ENCODE data around the gene SLC32A1.

SLC32A1 gene

DNA sequence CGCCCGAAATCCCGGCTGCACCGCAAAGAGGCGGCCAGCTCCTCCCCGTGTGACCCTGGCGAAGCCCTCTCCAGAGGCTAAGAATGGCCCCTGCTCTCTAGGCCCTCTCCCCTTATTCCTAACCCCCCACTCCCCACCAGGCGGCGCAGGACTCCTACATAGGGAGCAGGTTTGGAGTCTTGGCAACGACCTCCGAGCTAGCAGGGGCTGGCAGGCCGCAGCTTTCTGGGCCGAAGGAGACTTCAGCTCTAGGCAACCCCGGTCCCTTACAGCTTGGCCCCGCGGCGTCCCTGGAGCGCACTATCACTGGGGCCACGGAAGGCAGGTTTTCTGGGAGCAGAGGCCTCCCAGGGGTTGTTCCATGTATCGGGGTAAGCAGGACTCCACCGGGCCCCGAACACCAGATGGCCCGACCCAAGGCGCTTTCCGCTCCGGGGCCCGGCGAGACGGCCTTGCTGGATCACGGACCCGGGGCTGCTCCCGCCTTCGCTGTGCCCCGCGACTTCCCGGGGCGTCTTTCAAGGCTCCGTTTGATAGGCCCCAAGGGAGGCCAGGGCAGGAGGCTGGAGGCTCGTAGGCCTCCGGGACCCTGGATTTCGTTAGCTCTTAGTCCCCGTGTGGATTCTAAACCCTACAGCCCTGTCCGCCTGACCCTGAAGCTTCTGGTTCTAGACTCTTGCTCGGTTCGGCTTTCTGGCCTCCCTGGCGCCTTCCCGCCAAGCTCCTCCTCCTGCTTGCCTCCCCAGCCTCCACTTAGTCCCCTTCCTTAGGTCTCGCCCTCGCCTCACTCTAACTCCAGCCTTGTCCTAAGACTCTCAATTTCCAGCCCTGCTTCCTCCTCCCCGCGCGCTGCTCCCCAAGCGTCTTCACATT is 1.9 kb downstream of the SLC32A1 start:
- no peak for DNase-seq (ENCODE audit: low read depth)

DNA sequence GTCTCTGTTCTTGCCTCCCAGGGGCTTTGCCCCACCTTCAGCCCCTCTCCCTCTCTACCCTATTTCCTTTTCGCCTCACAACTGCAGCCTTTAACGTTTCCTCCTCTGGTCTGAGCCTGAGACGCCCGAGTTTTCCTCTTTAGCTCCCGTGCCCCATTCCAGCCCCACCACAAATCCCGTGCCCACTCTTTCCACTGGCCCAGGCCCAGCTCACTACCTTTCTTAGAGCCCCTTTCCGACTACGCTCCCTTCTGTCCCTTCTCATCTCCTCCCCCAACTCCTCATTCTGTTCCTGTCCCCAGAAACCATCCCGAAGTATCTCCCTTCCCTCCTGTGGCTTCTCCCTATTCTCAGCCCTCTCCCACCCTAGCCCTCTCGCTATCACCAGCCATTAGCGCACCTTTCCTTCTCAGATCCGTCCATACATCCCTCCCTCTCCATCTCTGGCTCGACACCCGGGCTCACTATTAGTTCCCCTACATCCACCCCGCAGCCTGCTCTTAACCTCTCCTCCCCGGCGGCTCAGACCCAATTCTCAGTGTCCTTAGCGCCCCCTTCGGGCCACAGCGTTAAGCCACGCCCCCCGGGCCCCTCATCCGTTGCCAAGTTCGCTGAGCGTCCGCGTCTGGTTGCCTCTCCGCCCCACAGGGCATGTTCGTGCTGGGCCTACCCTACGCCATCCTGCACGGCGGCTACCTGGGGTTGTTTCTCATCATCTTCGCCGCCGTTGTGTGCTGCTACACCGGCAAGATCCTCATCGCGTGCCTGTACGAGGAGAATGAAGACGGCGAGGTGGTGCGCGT is 2.7 kb downstream of the SLC32A1 start:
- no peak for DNase-seq (ENCODE audit: low read depth)

DNA sequence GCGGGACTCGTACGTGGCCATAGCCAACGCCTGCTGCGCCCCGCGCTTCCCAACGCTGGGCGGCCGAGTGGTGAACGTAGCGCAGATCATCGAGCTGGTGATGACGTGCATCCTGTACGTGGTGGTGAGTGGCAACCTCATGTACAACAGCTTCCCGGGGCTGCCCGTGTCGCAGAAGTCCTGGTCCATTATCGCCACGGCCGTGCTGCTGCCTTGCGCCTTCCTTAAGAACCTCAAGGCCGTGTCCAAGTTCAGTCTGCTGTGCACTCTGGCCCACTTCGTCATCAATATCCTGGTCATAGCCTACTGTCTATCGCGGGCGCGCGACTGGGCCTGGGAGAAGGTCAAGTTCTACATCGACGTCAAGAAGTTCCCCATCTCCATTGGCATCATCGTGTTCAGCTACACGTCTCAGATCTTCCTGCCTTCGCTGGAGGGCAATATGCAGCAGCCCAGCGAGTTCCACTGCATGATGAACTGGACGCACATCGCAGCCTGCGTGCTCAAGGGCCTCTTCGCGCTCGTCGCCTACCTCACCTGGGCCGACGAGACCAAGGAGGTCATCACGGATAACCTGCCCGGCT is 3.4 kb downstream of the SLC32A1 start:
- DNase-seq (ENCODE audit: low read depth), result no peak

DNA sequence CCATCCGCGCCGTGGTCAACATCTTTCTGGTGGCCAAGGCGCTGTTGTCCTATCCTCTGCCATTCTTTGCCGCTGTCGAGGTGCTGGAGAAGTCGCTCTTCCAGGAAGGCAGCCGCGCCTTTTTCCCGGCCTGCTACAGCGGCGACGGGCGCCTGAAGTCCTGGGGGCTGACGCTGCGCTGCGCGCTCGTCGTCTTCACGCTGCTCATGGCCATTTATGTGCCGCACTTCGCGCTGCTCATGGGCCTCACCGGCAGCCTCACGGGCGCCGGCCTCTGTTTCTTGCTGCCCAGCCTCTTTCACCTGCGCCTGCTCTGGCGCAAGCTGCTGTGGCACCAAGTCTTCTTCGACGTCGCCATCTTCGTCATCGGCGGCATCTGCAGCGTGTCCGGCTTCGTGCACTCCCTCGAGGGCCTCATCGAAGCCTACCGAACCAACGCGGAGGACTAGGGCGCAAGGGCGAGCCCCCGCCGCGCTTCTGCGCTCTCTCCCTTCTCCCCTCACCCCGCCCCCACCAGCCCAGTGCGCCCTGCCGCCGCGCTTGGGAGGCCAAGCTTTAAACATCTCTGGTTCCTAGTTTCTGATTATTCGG is 4.0 kb downstream of the SLC32A1 start:
- DNase-seq (ENCODE audit: low read depth), result no peak

DNA sequence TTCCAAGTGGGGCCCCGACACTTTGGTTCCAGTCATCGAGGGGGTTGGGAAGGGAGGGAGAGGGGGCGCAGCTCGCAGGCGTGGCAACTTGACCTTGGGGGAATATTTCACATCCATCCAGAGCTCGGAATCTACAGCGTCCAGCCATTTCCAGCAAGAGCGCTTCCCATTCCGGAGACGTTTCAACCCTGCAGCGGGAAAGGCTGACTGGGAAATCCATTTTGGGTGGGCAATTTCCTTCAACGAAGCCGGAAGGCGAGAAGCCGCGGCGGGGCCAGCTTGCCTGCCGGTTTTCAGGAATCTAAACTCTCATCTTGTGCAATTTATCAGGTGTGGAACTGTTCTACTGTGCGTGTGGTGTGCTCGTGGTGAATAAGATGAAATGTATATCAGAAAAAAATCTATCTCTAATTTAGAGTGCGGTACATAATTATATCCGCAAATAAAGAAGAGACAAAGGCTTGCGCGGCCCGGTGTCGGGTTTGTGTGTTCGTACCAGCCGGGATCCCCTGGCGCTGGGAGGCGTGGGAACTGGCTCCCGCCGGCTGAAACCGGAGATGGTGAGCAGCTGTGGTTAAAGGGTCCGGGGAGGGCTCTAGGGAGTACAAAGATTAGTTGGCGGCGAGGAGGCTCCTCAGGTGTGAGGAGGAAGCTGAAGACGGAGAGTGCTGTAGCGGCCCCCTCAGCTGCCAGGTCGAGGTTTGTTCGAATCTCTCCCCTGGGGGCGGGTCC is 4.8 kb downstream of the SLC32A1 start:
- no peak for DNase-seq (ENCODE audit: low read depth)

DNA sequence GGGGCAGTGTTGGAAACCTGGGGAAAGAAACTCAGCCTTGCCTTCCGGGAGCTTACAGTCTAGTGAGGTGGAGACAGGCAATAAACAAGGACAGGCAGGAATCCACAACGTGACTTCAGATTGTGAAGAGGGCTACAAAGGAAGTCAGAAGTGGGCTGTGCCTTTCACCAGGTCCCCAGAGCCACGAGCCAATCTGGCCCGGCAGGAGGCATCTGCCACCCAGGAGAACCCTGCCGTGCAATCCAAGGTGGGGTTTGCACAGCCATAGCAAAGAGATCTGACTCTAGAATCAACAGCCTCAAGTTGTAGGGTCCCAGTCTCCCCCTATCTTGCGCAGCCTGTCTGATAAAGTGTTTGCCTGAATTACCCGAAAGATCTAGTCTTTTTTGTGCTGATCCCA is 5.5 kb downstream of the SLC32A1 start:
- no peak for DNase-seq (ENCODE audit: low read depth)

DNA sequence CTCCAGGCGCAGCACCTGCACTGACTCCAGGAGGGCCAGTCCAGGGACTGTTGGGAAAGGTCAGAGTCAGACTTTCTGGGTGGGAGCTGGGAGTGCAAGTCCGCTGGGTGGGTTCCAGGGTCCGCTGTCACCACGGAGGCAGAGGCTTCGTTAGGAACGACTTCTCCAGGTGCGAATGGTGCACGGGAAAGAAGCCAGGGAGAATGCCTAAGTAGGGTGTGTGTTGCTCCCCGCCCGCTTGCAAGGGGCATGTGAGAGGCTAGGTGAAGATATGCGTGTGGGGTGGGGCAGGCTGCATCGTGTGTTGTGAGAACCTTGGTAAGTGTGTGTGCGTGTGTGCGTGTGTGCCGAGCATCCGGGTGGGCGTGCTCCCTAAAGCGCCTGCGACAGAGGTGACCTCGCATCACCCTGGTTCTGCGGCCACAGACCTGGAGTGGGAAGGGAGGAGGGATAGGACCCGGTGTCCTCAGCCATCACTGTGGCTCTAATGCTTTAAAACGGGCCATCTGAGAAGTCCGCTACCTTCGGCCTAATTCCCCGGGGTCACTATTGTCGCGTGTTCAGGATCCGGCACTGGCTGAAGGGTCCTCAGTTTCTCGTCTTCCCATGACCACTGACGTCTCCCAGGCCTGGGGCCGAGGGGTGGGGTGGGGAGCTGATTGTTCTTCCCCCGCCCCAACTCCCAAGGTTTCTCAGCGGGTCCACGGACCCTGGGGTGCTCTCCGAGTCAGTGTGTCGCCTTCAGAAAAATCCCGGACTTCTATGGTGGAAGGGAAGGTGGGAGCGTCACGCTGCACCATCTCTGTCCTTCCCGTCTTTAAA is 6.1 kb downstream of the SLC32A1 start:
- DNase-seq (ENCODE audit: low read depth), result no peak

DNA sequence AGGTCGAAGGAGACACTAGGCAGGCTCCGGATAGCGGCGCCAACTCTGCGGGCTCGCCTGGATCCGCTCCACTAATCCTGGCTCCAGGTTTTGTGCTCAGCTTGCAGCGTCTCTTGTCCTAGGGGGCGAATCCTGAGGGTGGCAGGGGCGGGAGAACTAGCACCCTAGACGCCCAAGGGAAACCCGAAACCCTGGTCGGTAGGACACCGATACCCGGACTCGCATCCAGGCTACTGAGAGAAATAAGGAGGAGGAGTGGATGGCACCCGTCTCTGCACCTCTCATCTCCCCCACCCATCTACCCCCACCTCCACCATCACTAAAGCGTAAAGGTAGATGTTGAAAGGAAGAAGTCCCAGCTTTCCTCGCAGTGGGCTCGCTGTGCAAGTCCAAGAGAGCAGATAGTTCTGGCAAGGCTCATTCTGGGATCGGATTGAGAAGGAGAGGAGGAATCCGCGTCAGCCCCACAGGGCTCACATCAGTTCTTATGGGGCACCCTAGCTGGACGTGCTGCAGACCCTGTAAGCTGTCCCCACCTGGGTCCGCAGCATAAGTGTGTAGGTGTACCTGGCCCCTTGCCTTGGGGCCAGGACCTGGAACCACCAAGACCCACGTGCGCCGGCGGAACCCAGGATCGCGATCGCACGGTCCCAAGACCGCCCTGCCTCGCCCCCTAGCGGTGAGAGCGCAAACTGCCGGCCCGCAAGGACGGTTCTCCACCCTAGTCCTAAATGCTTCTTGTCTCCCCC is 6.9 kb downstream of the SLC32A1 start:
- peak; percentile 29 for DNase-seq (ENCODE audit: low read depth)

DNA sequence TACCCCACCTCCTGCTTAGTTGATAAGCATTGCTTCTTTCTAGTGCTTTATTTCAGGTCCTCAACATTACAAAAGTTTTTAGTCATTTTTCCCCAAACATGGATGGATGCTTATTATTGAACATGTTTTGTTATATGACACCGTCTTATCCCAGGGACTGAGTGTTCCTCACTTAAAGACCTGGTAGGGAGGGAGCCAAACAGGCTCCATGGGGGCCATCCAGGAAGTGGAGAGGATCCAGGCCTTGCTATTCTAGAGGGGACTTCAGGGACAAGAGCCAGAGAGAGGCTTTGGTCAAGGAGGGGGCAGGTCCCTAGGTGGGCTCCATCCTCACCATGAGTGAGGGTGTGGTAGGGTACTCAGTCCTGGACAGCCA is 7.4 kb downstream of the SLC32A1 start:
- no peak for DNase-seq (ENCODE audit: low read depth)

DNA sequence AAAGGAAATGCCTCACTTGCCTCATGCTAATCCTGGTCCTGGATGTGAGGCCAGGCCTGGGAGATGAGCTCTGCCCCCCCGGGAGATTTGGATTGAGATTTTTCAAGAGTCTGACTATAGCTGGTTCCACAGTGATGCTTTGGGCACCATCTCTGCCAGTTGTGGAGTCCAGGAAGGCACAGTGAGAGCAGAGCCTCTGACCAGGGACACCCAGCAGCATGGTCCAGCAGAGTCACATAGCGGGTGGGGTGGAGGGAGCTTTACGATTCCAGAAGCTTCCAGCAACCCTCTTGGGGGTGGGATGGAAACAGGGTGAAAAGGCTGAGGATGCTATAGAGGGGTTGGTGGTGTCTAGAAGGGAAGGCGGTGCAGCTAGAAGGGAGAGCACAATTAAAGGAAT is 8.7 kb downstream of the SLC32A1 start:
- DNase-seq (ENCODE audit: low read depth), result no peak

DNA sequence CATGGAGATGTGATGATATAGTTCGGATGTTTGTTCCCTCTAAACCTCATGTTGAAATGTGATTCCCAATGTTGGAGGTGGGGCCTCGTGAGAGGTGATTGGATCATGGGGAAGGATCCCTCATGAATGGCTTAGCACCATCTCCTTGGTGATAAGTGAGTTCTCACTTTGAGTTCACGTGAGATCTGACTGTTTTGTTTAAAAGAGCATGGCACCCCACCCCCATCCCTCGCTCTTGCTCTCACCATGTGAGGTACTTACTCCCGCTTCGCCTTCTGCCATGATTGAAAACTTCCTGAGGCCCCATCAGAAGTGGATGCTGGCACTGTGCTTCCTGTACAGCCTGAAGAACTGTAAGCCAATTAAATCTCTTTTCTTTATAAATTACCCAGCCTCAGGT is 10.9 kb downstream of the SLC32A1 start:
- DNase-seq (ENCODE audit: low read depth), result no peak

DNA sequence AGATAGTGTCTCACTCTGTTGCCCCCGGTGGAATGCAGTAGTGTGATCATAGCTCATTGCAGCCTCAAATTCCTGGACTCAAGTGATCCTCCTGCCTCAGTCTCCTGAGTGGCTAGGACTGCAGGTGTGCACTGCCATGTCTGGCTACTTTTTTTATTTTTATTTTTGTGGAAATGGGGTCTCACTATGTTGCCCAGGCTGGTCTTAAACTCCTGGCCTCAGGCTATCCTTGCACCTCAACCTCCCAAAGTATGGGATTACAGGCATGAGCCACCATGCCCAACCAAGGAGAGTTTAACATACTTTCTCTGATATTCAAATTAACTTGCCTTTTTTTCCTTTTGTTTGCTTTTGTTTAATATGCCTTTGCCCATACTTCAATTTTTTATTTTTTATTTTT is 13.6 kb downstream of the SLC32A1 start:
- no peak for DNase-seq (ENCODE audit: low read depth)

DNA sequence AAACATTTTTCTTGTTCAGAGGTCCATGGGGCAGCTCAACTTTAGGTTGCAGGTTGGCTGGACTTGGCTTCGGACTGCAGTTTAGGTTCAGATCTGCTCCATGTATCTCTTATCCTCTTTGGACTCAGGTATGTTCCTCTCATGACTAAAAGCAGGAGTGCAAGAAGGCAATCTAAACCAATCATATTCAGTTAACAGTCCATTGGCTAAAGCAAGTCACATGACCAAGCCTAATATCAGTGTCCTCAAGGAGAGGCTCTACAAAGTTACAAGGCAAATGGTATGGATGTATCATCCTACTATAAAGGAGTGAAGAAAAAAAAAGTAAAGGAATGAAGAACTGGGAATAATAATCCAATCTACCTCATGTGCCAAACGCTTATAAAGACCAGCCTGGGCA is 21.5 kb downstream of the SLC32A1 start:
- no peak for DNase-seq (ENCODE audit: low read depth)

DNA sequence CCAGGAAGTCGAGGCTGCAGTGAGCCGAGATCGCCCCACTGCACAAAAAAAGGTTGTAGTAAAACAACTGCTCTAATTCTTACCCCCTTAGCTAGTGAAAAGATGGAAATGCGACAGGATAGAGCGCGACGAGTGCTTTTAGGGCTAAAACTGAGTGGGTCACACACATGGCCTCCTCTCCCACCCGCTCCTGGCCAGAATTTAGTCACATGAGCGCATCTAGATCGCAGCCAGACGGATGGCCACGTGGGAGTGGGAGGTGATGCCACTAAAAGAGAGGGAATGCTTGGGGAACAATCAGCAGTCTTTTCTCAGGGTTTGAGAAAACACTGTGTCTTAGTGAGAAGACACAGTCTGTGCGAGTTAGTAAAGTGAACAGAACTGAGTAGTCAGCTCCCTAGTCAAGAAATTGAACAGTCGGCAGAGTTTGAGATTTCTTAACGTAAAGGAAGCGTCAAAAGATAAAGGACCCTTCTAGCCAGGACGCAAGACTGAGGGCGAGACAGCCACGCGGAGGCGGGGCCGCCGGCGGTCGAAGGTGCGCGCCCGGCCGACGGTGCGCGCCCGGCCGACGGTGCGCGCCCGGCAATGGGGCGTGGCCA is 23.3 kb downstream of the SLC32A1 start:
- DNase-seq (ENCODE audit: low read depth), result peak; percentile 29

DNA sequence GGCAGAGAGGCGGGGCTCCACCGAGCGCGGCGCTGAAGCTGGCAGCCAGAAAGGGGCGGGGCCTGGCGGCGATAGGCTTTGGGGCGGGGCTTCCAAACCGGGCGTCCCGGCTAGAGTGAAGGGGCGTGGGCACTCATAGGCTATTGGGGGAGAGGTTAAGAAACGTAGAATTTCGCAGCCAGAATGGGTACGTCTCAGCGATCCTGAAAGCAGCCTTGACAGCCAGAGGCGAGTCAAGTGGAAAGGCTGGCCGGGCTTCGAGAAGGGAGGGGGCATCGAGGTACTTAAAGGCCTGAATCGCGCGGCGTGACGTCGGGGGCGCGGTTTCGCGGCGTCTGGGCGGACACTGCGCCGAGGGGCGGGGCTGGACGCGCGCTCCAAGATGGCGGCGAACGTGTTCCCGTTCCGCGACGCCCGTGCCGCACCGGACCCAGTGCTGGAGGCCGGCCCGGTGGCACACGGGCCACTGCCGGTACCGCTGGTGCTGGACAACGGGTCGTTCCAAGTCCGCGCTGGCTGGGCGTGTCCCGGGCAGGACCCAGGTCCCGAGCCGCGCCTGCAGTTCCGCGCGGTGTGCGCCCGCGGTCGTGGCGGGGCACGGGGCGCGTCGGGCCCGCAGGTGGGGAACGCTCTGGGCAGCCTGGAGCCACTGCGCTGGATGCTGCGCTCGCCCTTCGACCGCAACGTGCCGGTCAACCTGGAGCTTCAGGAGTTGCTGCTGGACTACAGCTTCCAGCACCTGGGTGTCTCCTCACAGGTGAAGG is 24.0 kb downstream of the SLC32A1 start, which contains the start of gene ACTR5:
Gene ACTR5 (plus strand): TSS at position 364 of the 764 bp plus-strand sequence. CDS start 19 bp downstream, at position 383.
- DNase-seq (ENCODE audit: low read depth), result peak; percentile 89

DNA sequence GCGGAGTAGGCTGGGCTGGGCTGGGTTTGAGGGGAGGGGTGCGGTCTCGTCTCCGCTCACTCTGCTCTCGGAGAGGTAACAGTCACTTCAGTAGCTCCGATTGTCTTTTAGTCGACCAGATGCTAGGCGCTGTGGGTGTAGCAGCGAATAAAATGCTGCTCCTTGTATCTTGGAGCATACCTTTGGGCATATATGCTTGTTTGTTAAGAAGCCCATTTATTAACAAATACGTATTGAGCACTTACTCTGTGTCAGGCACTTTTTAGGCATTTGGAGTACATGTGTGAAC is 24.5 kb downstream of the SLC32A1 start:
- DNase-seq (ENCODE audit: low read depth), result no peak

DNA sequence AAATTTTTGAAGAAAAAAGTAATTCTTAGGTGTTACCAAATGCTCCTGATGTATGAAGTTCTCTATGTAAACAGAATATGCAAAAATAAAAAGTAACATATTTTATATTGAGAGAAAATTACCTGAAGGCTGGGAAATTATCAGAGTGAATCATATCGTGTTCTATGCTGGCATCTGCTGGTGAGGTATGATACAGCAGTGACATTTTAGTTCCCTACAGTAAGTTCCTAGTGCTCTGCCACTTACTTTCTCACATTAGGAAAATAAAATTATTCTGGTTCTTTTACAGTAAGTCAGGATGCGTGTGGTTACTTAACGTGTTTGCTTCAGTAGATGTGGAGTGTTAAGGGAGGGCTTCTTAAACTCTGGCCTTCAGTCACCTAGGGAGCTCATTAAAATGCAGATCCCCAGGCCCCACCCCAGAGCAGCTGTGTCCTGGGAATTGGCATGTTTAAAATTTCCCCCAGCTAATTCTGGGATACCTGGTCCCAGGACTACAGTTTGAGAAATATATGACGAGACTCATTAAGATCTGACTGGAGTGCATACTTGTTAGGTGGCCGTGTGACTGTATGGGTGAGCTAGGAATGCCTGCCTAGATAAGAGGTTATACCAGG is 27.2 kb downstream of the SLC32A1 start:
- DNase-seq (ENCODE audit: low read depth), result no peak

DNA sequence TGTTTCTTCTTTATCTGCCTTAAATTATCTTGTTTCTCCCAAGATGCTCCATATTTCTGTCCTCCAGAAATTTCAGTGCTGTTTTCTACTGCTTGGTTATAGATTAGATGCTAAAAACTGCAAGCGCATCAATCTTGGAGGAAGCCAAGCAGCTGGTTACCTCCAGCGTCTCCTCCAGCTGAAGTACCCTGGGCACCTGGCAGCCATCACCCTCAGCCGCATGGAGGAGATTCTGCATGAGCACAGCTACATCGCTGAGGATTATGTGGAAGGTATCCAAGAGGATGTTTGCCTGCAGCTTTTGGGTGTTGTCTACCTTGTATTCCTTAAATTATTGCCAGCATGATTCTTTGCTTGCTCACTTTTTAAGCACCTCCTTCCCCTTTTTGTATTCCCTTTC is 27.7 kb downstream of the SLC32A1 start:
- DNase-seq (ENCODE audit: low read depth), result no peak

DNA sequence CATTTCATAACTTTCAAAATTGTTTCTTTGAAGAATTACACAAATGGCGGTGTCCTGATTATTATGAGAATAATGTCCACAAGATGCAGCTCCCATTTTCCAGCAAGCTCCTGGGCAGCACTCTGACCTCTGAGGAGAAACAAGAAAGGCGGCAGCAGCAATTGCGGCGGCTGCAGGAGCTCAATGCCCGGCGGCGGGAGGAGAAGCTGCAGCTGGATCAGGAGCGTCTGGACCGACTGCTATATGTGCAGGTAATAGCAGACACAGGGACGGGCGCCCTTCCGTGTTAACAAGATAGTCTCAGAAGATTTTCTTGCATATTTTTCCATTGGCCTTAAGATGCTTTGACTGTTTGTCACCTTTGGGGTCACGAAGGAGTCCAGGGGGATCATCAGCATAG is 30.6 kb downstream of the SLC32A1 start:
- no peak for DNase-seq (ENCODE audit: low read depth)
